ENCODE results near the gene RAB24.

DNA sequence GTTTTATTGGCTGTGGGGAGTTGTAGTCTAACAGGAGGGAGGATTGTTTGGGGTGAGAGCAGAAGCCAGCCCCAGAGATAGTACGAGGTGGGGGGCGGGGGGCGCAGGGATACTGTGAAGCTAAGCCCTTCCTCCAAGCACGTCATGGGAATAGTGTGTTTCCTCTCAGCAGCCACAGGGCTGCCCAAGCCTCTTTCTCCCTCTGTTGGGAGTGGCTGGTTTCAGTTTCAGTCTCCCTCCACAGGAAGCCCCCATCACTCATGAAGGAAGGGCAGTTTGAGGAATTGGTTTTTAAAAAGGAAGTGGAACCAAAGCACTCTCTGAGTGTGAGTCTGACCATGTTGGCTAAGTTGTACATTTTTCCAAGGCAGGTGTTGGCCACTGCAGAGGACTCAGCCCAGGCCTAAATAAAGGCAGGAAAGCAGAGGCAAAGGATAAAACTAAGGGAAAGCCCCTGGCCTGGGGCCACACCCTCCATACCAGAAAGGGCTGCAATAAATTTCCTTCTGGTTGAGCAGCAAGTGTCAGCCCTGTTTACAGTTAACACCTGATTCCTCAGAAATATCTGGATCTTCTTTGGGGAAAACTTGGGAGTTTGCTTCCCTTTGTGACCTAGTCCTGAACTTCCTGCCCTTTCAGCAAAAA is 3.2 kb downstream of the RAB24 start:
- TF ChIP-seq, protein P1, sequence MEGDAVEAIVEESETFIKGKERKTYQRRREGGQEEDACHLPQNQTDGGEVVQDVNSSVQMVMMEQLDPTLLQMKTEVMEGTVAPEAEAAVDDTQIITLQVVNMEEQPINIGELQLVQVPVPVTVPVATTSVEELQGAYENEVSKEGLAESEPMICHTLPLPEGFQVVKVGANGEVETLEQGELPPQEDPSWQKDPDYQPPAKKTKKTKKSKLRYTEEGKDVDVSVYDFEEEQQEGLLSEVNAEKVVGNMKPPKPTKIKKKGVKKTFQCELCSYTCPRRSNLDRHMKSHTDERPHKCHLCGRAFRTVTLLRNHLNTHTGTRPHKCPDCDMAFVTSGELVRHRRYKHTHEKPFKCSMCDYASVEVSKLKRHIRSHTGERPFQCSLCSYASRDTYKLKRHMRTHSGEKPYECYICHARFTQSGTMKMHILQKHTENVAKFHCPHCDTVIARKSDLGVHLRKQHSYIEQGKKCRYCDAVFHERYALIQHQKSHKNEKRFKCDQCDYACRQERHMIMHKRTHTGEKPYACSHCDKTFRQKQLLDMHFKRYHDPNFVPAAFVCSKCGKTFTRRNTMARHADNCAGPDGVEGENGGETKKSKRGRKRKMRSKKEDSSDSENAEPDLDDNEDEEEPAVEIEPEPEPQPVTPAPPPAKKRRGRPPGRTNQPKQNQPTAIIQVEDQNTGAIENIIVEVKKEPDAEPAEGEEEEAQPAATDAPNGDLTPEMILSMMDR (conservative IDR thresholded peaks at IDR 0.05; ENCODE audit: low read depth, low read length), result peak; percentile 43
- TF ChIP-seq EZH2 (IDR thresholded peaks at IDR 0.05; ENCODE audit: low read length, unreplicated experiment), result no peak

Data from PC-3 (cell line).